ENCODE results near the gene FAM9A. TPM values are rescaled to one million over a fixed set of nuclear protein-coding genes. Genes with fewer than 3 reads are reported as not detected.

Gene FAM9A
- total RNA-seq: not detected
- not detected for polyA plus RNA-seq
- not detected for total RNA-seq

DNA sequence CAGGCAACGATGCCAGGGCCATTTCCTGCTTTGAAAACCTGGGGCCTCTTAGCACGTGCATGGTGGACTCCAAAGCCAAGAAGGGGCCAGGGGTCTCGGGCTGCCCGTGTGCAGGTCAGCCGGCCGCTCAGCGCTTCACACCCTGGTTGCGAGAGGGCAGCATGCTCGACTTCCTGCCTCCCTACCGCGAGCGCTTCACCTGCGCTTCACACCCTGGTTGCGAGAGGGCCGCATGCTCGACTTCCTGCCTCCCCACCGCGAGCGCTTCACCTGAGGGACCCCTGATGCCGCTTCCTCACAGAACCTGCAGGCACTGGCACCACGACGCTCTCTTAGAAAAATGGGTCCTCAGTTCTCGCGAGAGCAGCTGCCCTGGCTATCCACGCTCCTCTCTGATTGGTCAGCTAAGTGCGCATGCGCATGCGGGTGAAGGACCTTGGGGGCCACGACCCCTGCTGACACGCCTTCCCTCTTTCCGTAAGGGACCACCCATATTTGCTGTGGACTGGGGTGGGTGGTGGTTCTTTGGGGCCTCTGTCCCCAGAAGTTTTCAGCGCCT, at the start of gene FAM9A:
FAM9A (minus strand) TSS at position 343 of the 559 bp plus-strand sequence. CDS start 1,212 bp downstream, outside the sequence.
- H3K27me3 ChIP-seq (ENCODE audit: control insufficient read depth in 2 of 2, insufficient read depth in 2 of 2, low read length in 2 of 2): no peaks in the 10 kb centered on the region
- H3K4me1 Mint-ChIP-seq: no peaks in the 10 kb centered on the region
- peaks cover 2 to 5% (median 3%) of the 10 kb centered on the region in 5 donors for H3K27me3 Mint-ChIP-seq
- H3K36me3 Mint-ChIP-seq: no peaks in the 10 kb centered on the region
- DNase-seq (no peak), ATAC-seq (no peak)
- ChIA-PET CTCF (no interaction called here), POLR2A (no interaction called here)
- no peak within 1 kb of the TSS for H3K27ac Mint-ChIP-seq
- no peaks in the 10 kb centered on the region for H3K36me3 ChIP-seq (ENCODE audit: control insufficient read depth in 2 of 3, insufficient read depth in 3 of 3, low read length in 3 of 3)
- no peak within 1 kb of the TSS for H3K4me3 Mint-ChIP-seq
- H3K9me3 ChIP-seq (ENCODE audit: control insufficient read depth in 2 of 3, low read length in 3 of 3): no peaks in the 10 kb centered on the region
- intact Hi-C loops (cut with micrococcal nuclease): no loop called here
- no peak within 1 kb of the TSS for H3K4me3 ChIP-seq (ENCODE audit: low read length)
- H3K27ac ChIP-seq (ENCODE audit: low read depth, low read length): no peak within 1 kb of the TSS
- H3K4me1 ChIP-seq (ENCODE audit: control insufficient read depth in 2 of 2, insufficient read depth in 2 of 2, low read length in 2 of 2): no peaks in the 10 kb centered on the region
- H3K9me3 Mint-ChIP-seq: no peaks in the 10 kb centered on the region

DNA sequence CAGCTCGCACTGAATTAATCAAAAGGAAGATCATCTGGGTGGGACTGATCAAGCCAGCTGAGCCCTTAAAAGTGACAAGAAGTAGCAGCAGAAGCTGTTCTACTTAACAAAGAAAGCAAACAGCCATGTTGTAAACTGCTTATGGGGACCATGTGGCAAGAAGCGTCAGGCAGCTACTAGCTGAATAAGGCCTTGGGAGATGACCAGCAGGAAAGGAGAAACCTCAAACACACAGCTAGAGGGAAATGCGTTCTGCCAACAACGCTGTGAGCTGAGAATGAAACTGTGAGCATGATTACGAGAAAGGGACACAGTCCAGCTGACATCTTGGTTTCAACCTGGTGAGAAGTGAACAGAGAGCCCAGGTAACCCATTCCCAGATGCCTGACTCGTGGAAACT, 49.3 kb upstream of the FAM9A start:
- Mint-ChIP-seq H3K27ac (no peak overlapping the region), H3K36me3 (peaks cover 0 to 4% (median 0%) of the 10 kb centered on the region in 5 donors), H3K27me3 (peaks cover 6 to 16% (median 12%) of the 10 kb centered on the region in 5 donors), H3K4me1 (no peaks in the 10 kb centered on the region), H3K4me3 (no peak overlapping the region), H3K9me3 (peaks cover 0 to 2% (median 0%) of the 10 kb centered on the region in 11 donors)
- intact Hi-C loops (cut with micrococcal nuclease): no loop called here
- ChIA-PET CTCF (interaction anchor here (0.5 kb wide), 1 partner anchor 914 kb away, joined by 3 read pairs; no protein-coding TSS in a partner anchor), POLR2A (no interaction called here)
- no peaks in the 10 kb centered on the region for H3K4me1 ChIP-seq (ENCODE audit: control insufficient read depth in 2 of 2, insufficient read depth in 2 of 2, low read length in 2 of 2)
- H3K27me3 ChIP-seq (ENCODE audit: control insufficient read depth in 2 of 2, insufficient read depth in 2 of 2, low read length in 2 of 2): no peaks in the 10 kb centered on the region
- H3K36me3 ChIP-seq (ENCODE audit: control insufficient read depth in 2 of 3, insufficient read depth in 3 of 3, low read length in 3 of 3): no peaks in the 10 kb centered on the region
- H3K27ac ChIP-seq (ENCODE audit: low read depth, low read length): no peak overlapping the region
- H3K9me3 ChIP-seq (ENCODE audit: control insufficient read depth in 2 of 3, low read length in 3 of 3): no peaks in the 10 kb centered on the region
- H3K4me3 ChIP-seq (ENCODE audit: low read length): no peak overlapping the region
- no peak for ATAC-seq
- DNase-seq: no peak

DNA sequence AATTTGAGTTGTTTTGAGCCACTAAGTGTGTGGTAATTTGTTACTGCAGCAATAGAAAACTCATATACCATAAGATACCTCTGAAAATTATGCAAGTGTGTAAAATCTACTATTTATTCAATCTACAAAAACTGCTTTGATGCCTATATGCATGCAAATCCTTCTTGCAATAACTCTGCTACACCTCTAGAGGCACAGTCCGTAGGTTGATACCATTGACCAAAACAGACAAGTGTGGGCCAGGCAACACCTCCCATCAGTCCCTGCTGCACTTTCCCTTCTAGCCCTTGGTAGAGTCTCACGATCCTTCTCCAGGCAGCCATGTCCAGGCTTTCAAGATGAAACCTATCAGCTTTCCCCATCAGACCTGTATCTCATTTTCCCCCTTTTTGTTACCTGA, 48.8 kb upstream of the FAM9A start:
- Histone ChIP-seq H3K9me3 (ENCODE audit: control insufficient read depth in 2 of 3, low read length in 3 of 3) (no peaks in the 10 kb centered on the region), H3K27ac (ENCODE audit: low read depth, low read length) (no peak overlapping the region), H3K4me1 (ENCODE audit: control insufficient read depth in 2 of 2, insufficient read depth in 2 of 2, low read length in 2 of 2) (no peaks in the 10 kb centered on the region), H3K27me3 (ENCODE audit: control insufficient read depth in 2 of 2, insufficient read depth in 2 of 2, low read length in 2 of 2) (no peaks in the 10 kb centered on the region), H3K4me3 (ENCODE audit: low read length) (no peak overlapping the region), H3K36me3 (ENCODE audit: control insufficient read depth in 2 of 3, insufficient read depth in 3 of 3, low read length in 3 of 3) (no peaks in the 10 kb centered on the region)
- no peak for DNase-seq
- Mint-ChIP-seq H3K36me3 (peaks cover 0 to 4% (median 0%) of the 10 kb centered on the region in 5 donors), H3K27me3 (peaks cover 6 to 16% (median 12%) of the 10 kb centered on the region in 5 donors), H3K27ac (no peak overlapping the region), H3K9me3 (peaks cover 0 to 2% (median 0%) of the 10 kb centered on the region in 11 donors), H3K4me3 (no peak overlapping the region), H3K4me1 (no peaks in the 10 kb centered on the region)
- CTCF ChIA-PET: interaction anchor here (0.5 kb wide), 1 partner anchor 914 kb away, joined by 3 read pairs; no protein-coding TSS in a partner anchor
- intact Hi-C loops (cut with micrococcal nuclease): no loop called here
- ATAC-seq: no peak
- POLR2A ChIA-PET: no interaction called here

DNA sequence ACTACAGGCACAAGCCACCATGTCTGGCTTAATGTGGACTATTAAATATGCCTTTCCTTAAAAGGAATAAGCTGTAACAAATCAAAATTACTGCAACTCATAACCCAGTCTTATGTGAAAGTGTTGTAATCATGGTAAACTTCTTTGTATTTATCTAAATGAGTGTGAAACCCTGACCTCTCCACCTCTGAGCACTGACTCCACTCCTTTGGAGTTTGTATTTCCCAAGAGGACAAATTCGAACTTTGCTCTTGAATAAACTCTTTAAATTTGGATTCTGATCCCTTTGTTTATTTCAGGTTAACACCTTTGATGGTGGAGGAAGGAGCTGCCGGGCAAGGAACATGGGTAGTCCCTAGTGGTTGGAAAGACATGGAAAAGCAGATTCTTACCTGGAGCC, 48.3 kb upstream of the FAM9A start:
- Histone ChIP-seq H3K4me1 (ENCODE audit: control insufficient read depth in 2 of 2, insufficient read depth in 2 of 2, low read length in 2 of 2) (no peaks in the 10 kb centered on the region), H3K9me3 (ENCODE audit: control insufficient read depth in 2 of 3, low read length in 3 of 3) (no peaks in the 10 kb centered on the region), H3K4me3 (ENCODE audit: low read length) (no peak overlapping the region), H3K27ac (ENCODE audit: low read depth, low read length) (no peak overlapping the region), H3K27me3 (ENCODE audit: control insufficient read depth in 2 of 2, insufficient read depth in 2 of 2, low read length in 2 of 2) (no peaks in the 10 kb centered on the region), H3K36me3 (ENCODE audit: control insufficient read depth in 2 of 3, insufficient read depth in 3 of 3, low read length in 3 of 3) (no peaks in the 10 kb centered on the region)
- H3K4me3 Mint-ChIP-seq: no peak overlapping the region
- ATAC-seq: no peak
- H3K9me3 Mint-ChIP-seq: peaks cover 0 to 2% (median 0%) of the 10 kb centered on the region in 11 donors
- CTCF ChIA-PET: no interaction called here
- peaks cover 6 to 16% (median 11%) of the 10 kb centered on the region in 5 donors for H3K27me3 Mint-ChIP-seq
- no peaks in the 10 kb centered on the region for H3K4me1 Mint-ChIP-seq
- DNase-seq: no peak
- intact Hi-C loops (cut with micrococcal nuclease): no loop called here
- POLR2A ChIA-PET: no interaction called here
- H3K27ac Mint-ChIP-seq: no peak overlapping the region
- peaks cover 0 to 4% (median 0%) of the 10 kb centered on the region in 5 donors for H3K36me3 Mint-ChIP-seq

DNA sequence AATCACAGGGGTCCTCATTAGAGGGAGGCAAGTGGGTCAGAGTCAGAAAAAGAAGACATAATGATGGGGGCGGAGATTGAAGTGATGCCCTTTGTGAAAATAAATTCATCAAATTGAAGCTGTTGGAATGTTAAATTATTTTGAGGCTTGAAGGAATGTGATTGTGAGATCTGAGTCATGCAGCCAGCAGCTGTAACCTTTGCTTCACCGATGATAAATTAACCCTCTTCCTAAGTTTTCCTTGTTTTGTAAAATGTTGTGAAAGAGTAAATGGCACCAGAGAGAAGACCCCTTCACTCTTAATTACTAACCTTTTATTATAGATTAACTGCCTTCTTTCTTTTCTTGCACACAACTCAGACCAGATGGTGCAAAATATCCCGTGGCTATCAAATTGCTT, 47.7 kb upstream of the FAM9A start:
- no peak overlapping the region for H3K4me3 Mint-ChIP-seq
- H3K9me3 ChIP-seq (ENCODE audit: control insufficient read depth in 2 of 3, low read length in 3 of 3): no peaks in the 10 kb centered on the region
- H3K36me3 Mint-ChIP-seq: peaks cover 0 to 4% (median 0%) of the 10 kb centered on the region in 5 donors
- H3K4me1 ChIP-seq (ENCODE audit: control insufficient read depth in 2 of 2, insufficient read depth in 2 of 2, low read length in 2 of 2): no peaks in the 10 kb centered on the region
- ATAC-seq (no peak), DNase-seq (no peak)
- H3K36me3 ChIP-seq (ENCODE audit: control insufficient read depth in 2 of 3, insufficient read depth in 3 of 3, low read length in 3 of 3): no peaks in the 10 kb centered on the region
- H3K27ac ChIP-seq (ENCODE audit: low read depth, low read length): no peak overlapping the region
- H3K27ac Mint-ChIP-seq: no peak overlapping the region
- H3K27me3 ChIP-seq (ENCODE audit: control insufficient read depth in 2 of 2, insufficient read depth in 2 of 2, low read length in 2 of 2): no peaks in the 10 kb centered on the region
- H3K27me3 Mint-ChIP-seq: peaks cover 4 to 16% (median 11%) of the 10 kb centered on the region in 5 donors
- H3K9me3 Mint-ChIP-seq: peaks cover 0 to 2% (median 0%) of the 10 kb centered on the region in 11 donors
- no peak overlapping the region for H3K4me3 ChIP-seq (ENCODE audit: low read length)
- ChIA-PET CTCF (no interaction called here), POLR2A (no interaction called here)
- H3K4me1 Mint-ChIP-seq: no peaks in the 10 kb centered on the region
- intact Hi-C loops (cut with micrococcal nuclease): no loop called here

DNA sequence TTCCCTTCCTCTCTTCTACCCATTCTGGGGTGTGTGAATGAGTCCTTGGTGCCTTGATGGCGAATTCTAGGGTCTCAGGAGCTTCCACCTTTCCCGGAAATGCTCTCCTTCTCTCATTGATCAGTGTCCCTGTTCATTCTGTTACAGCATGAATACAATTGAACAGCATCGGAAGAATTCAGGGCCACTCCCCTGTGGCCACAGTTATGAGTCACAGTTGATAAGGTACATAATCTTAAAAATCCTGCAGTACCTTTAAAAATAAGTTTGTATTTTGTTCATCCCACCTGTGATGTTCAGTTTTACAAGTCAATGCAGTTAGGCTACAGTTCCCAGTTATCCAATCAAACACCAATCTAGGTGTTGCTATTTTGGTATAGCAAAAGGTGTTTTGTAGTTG, 47.3 kb upstream of the FAM9A start:
- no peaks in the 10 kb centered on the region for H3K36me3 ChIP-seq (ENCODE audit: control insufficient read depth in 2 of 3, insufficient read depth in 3 of 3, low read length in 3 of 3)
- intact Hi-C loops (cut with micrococcal nuclease): no loop called here
- H3K36me3 Mint-ChIP-seq: peaks cover 0 to 4% (median 0%) of the 10 kb centered on the region in 5 donors
- H3K27ac Mint-ChIP-seq: no peak overlapping the region
- no peaks in the 10 kb centered on the region for H3K4me1 ChIP-seq (ENCODE audit: control insufficient read depth in 2 of 2, insufficient read depth in 2 of 2, low read length in 2 of 2)
- H3K27me3 Mint-ChIP-seq: peaks cover 4 to 16% (median 11%) of the 10 kb centered on the region in 5 donors
- no peaks in the 10 kb centered on the region for H3K9me3 ChIP-seq (ENCODE audit: control insufficient read depth in 2 of 3, low read length in 3 of 3)
- H3K4me3 ChIP-seq (ENCODE audit: low read length): no peak overlapping the region
- no peak overlapping the region for H3K4me3 Mint-ChIP-seq
- ATAC-seq (no peak), DNase-seq (no peak)
- H3K27me3 ChIP-seq (ENCODE audit: control insufficient read depth in 2 of 2, insufficient read depth in 2 of 2, low read length in 2 of 2): no peaks in the 10 kb centered on the region
- no peak overlapping the region for H3K27ac ChIP-seq (ENCODE audit: low read depth, low read length)
- H3K9me3 Mint-ChIP-seq: peaks cover 0 to 2% (median 0%) of the 10 kb centered on the region in 11 donors
- POLR2A ChIA-PET: no interaction called here
- no peaks in the 10 kb centered on the region for H3K4me1 Mint-ChIP-seq
- CTCF ChIA-PET: no interaction called here

DNA sequence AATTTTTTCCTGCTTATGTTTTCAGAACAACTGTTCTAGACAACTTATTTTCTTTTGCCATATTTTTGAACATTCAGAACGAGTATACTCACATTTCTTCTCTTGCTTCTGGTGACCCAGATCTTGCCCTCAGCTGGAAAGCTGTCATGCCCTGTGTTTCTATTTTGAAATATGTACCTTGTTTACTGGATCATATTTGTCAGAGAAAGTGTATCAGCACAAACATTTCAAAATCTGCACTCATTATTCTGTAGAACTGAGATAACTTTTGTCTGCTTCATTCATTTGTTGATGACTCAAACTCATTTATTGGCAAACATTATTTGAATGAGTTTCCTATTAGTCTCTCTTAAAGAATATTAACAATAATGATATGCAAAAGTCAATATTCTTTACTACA, 46.2 kb upstream of the FAM9A start:
- Histone ChIP-seq H3K27me3 (ENCODE audit: control insufficient read depth in 2 of 2, insufficient read depth in 2 of 2, low read length in 2 of 2) (no peaks in the 10 kb centered on the region), H3K36me3 (ENCODE audit: control insufficient read depth in 2 of 3, insufficient read depth in 3 of 3, low read length in 3 of 3) (no peaks in the 10 kb centered on the region), H3K4me3 (ENCODE audit: low read length) (no peak overlapping the region), H3K4me1 (ENCODE audit: control insufficient read depth in 2 of 2, insufficient read depth in 2 of 2, low read length in 2 of 2) (no peaks in the 10 kb centered on the region), H3K9me3 (ENCODE audit: control insufficient read depth in 2 of 3, low read length in 3 of 3) (no peaks in the 10 kb centered on the region), H3K27ac (ENCODE audit: low read depth, low read length) (no peak overlapping the region)
- Mint-ChIP-seq H3K4me1 (no peaks in the 10 kb centered on the region), H3K27me3 (peaks cover 4 to 16% (median 11%) of the 10 kb centered on the region in 5 donors), H3K4me3 (no peak overlapping the region), H3K9me3 (peaks cover 0 to 2% (median 0%) of the 10 kb centered on the region in 11 donors), H3K36me3 (peaks cover 0 to 4% (median 0%) of the 10 kb centered on the region in 5 donors), H3K27ac (no peak overlapping the region)
- DNase-seq (no peak), ATAC-seq (no peak)
- ChIA-PET CTCF (no interaction called here), POLR2A (no interaction called here)
- intact Hi-C loops (cut with micrococcal nuclease): no loop called here

All from naive thymus-derived CD4-positive, alpha-beta T cell (primary cell).